T1000 (cell line): ENCODE measurements around the gene FUT8.
"Not testable (repeated sequence)": the region's sequence is repeated elsewhere in the genome, so short reads cannot be mapped to it uniquely, and the experiment has no call there.

Experiments
- DNase-seq: peaks from one replicate; lab custom pipeline; 2025; ENCODE audit warnings: mixed read lengths; lab: John Stamatoyannopoulos, UW

Gene FUT8

DNA sequence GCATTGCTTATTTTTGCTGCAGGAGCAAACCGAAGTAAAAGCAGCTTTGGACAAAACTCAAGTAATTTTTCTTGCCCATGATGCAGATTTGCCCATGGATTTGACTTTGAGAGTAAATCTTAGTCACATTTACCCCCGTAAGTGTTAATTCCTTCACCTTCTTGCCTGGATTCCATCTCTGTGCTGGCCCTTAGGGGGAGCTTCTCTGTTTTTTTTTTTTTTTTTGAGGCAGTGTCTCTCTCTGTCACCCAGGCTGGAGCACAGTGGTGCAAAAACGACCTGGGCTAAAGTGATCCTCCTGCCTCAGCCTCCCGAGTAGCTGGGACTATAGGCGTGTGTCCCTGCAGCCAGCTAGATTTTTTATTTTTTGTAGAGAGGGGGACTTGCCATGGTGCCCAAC is 210.2 kb downstream of the FUT8 start:
- DNase-seq, result no peak

DNA sequence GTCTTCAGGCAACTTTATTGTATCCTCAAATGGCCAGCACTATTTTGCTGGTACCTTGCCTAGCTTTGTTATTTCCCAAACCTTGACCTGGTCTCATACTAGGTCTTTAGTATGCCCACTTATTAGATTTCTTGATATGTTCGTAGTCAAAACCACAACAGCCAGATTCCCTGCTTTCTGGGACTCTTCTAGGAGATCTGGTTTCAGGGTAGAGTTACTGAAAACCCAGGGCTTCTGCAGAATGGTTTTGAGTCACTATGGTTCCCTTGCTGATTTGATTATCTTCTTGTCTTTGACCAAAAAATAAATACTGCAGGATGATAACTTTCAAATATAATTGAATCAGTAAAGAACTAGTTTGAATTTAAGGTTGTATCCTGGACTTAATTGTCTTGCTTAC is 211.2 kb downstream of the FUT8 start:
- DNase-seq, result no peak

DNA sequence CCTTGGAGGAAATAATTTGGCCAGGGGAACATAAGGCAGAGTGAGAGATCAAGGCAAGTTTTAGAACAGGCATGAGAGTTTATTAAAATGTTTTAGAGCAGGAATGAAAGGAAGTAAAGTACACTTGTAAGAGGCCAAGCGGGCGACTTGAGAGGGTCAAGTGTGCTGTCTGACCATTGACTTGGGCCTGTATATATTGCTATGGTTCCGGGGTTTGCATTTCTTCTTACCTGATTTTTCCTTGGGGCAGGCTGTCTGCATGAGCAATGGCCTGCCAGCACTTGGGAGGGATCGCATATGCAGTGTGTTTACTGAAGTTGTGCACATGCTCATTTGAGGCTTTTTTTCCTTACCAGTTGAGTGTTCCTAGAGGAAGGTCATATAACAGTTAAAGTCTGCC is 214.8 kb downstream of the FUT8 start:
- no peak for DNase-seq

DNA sequence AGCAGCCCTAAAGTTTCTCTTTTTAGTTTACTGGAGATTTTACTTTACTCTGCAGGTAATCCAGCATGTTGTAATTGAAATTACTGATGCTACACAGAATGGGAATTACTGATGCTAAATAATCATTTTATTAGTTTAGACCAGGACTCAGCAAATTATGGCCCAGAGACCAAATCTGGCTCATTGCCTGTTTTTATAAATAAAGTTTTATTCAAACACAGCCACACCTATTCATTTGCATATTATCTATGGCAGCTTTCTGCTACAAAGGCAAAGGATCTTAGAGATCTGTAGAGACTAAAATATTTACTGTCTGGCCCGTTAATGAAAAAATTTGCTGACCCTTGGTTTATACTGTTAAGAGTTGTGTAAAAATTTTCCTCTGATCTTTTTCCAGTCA is 216.1 kb downstream of the FUT8 start:
- no peak for DNase-seq

DNA sequence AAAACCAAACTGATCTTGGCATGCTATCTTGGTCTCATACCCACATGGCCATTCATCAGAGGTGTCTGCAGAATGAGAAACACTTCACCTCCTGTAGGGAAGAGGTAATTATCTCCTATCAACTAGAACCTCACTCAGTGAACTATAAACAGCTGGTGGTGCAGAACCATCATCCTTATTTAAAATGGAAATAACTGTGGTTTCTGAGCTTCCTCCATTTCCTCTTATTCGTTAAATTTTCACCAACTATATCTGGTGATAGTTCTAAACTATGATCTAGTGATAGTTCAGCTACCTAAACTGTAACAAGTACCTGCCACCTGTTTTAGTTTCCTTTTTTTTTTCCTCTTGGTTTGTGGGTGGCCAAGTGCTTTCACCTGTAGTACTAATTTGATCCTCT is 218.5 kb downstream of the FUT8 start:
- no peak for DNase-seq

DNA sequence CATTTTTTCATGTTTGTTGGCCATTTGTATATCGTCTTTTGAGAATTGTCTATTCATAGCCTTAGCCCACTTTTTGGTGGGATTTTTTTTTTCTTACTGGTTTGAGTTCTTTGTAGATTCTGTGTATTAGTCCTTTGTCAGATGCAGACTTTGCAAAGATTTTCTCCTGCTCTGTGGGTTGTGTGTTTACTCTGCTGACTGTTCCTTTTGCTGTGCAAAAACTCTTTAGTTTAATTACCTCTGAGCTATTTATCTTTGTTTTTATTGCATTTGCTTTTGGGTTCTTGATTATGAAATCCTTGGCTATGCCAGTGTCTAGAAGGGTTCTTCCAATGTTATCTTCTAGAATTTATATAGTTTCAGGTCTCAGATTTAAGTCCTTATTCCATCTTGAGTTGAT is 220.0 kb downstream of the FUT8 start:
- DNase-seq, result no peak

DNA sequence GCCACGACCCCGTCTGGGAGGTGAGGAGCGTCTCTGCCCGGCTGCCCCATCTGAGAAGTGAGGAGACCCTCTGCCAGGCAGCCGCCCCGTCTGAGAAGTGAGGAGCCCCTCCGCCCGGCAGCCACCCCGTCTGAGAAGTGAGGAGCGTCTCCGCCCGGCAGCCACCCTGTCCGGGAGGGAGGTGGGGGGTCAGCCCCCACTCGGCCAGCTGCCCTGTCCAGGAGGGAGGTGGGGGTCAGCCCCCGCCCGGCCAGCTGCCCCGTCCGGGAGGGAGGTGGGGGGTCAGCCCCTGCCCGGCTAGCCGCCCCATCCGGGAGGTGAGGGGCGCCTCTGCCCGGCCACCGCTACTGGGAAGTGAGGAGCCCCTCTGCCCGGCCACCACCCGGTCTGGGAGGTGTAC is 221.1 kb downstream of the FUT8 start:
- DNase-seq, result not testable (repeated sequence)

DNA sequence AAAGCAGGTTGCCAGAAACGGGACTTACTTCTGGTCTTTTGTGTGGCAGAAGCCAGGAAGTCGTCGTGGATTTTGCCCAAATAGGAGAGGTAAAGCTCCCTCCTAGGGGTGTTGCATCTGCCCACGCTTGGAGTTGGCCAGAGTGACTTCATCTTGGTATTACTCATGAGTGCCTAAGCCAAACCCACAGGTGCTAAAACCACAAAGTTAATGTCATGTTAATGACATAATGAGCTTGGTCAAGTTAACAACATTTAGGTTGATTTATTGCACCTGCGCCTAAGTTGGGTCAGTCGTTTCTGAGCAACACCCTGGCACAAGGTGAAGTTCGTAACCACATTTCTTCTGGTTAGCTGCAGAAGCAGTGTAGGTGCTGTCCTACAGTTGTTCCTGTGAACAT is 225.2 kb downstream of the FUT8 start:
- DNase-seq, result no peak

DNA sequence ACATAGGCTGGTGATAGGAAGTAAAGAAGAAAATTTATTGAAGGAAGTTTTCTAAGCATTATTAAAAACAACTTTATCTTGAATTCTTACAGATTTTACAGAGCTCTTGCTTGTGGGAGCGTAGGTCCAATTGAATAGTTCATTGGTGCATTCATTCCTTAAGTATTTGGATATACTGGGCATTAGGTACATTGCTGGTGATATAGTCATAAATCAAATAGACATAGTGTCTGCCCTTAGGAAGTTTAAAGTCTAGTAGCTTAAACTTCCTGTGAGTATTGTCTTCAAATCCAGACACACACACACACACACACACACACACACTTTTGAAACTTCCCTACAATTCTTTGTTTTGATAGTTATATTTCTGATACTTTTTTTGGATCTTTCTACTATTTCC is 226.7 kb downstream of the FUT8 start:
- DNase-seq, result no peak

DNA sequence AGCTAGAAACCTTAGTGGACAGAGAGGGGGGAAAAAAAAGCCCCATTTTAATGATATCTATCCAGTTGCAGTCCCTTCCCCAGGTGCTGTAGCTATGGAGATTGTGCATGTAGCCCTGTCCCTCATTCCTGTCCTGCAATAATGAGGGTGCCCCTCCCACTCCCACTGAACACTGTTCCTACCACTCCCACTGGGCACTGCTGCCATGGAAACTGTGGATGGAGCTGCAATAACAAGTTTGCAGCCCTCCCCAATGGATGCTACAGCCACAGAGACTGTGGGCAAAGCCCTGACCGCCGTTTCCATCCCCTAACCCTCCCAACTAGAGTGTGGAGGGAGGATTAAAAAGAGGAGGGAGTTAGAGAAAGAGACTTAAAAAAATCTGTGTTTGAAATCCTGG is 238.3 kb downstream of the FUT8 start:
- DNase-seq, result no peak

DNA sequence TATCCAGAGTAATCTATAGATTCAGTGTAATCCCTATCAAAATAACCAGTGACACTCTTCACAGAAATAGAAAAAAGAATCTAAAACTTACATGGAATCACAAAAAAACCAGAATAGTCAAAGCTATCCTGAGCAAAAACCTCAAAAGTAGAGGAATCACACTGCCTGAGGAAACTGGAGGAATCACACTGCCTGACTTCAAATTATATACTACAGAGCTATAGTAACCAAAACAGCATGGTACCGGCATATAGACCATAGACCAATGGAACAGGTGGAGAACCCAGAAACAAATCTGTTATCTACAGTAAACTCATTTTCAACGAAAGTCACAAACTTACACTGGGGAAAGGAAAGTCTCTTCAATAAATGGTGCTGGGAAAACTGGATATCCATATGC is 244.0 kb downstream of the FUT8 start:
- DNase-seq, result no peak

DNA sequence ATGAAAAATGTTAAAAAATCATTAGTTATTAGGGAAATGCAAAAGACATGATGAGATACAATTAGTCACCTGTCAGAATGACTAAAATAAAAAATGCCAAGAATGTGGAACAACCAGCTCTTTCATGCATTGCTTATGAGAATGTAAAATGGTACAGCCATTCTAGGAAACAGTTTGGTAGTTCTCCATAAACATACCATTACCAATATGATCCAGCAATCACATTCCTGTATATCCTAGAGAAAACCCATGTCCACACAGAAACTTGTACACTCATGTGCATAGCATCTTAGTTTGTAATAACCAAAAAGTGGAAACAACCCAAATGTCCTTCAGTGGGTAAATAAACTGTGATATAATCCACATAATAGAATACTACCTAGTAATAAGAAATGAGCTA is 245.7 kb downstream of the FUT8 start:
- DNase-seq, result no peak

DNA sequence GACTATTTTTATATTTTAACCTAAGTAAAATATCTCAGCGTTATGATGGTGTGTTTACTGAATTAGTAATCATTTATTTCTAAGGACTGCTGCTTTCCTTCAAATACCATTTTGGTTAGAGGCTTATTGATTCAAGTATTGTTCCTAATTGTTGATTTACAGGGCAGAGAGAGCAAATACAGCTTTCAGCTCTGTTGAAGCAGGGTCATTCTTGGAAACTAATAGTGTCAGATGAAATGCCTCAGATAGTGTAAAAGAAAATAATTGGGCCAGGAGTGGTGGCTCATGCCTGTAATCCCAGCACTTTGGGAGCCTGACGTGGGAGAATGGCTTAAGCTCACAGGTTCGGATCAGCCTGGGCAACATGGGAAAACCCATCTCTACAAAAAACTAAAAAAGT is 249.3 kb downstream of the FUT8 start:
- DNase-seq, result no peak

DNA sequence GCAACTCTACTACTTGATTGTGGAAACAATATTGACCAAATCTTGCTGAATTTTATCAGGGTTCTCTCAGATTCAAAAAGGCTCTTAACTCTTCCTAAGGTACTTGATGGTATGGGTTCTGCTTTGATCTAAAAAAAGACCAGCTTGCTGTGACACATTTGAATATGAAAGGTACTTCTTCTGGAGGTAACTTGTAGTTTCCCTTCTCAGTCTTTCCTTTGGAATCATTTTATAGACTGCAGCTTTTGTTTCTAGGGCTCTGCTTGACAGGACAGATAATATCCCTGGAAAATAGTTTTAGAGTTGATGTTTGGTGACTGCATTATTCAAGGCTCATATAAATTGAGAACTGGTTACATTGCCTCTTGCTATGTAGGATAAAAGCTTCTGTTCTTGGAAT is 251.9 kb downstream of the FUT8 start:
- DNase-seq, result no peak

DNA sequence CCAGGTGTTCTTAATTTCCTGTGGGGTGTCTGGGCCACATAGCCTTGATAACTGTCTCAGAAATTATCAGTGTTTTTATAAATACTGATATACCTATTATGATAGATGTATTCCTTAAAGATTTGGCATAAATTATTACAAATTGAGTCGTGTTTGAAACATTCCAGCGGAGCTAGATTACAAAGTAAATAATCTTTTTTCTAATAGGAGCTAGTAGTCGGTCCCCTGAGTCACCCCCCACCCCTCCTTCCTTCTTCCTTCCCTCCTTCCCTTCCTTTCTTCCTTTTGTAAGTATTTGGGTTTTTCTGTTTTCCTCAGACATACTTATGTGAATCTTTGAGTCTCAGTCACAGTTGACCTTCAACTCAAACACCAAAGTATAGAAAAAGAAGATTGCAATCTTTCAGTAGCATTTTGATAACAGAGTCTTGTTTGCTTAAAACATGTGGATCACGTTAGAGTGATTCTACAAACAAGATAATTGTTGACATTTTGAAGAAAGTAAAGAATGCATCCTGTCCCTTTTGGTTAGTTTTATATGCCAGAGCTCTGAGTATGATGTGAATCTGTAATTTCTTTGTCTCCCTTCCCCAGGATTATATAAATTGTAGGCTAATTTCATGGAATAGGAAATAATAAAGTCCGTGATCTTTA is 264.0 kb downstream of the FUT8 start:
- DNase-seq, result no peak

DNA sequence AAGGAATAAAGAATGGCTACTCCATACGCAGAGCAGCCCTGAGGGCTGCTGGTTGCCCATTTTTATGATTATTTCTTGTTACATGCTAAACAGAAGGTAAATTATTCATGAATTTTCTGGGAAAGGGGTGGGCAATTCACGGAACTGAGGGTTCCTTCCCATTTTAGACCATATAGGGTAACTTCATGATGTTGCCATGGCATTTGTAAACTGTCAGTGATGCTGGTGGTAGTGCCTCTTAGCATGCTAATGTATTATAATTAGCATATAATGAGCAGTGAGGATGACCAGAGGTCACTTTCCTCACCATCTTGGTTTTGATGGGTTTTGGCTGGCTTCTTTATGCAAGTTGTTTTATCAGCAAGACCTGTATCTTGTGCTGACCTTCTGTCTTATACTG is 273.0 kb downstream of the FUT8 start:
- DNase-seq, result no peak

DNA sequence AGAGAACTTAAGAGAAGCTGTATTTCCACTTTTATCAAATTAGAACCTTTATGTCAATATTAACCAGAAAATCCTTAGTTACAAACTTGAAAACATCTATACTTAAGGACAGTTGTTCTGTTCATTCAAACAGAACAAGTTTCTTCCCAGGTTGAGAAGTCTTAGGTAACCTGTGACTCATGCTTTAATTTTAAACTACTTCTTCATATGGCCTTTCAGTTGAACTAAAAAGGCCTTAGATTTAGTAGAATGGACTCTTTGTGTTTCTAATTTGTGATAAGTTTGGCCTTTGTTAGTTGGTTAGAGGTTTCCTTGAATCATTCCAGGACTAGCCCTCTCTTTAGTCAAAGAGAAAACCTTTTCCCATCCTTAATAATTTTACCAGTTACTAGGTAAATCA is 274.2 kb downstream of the FUT8 start:
- DNase-seq, result no peak

DNA sequence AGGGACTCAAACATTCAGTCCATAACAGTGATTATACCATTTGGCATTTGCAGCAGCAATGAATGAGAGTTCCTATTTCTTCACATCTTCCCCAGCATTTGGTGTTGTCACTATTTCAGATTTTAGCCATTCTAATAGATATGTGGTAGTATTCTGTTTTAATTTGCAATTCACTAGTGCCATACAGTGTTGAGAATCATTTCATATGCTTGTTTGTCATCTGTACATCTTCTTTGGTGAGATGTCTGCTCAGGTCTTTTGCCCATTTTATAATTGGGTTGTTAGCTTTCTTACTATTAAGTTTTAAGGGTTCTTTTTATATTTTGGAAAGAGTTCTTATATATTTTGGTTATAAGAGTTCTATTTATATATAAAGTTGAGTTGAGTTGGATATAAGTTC is 276.5 kb downstream of the FUT8 start:
- no peak for DNase-seq

DNA sequence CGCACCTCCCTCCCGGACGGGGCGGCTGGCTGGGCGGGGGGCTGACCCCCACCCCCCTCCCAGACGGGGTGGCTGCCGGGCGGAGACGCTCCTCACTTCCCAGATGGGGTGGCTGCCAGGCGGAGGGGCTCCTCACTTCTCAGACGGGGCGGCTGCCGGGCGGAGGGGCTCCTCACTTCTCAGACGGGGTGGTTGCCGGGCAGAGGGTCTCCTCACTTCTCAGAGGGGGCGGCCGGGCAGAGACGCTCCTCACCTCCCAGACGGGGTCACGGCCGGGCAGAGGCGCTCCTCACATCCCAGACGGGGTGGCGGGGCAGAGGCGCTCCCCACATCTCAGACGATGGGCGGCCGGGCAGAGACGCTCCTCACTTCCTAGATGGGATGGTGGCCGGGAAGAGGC is 280.0 kb downstream of the FUT8 start:
- not testable (repeated sequence) for DNase-seq

DNA sequence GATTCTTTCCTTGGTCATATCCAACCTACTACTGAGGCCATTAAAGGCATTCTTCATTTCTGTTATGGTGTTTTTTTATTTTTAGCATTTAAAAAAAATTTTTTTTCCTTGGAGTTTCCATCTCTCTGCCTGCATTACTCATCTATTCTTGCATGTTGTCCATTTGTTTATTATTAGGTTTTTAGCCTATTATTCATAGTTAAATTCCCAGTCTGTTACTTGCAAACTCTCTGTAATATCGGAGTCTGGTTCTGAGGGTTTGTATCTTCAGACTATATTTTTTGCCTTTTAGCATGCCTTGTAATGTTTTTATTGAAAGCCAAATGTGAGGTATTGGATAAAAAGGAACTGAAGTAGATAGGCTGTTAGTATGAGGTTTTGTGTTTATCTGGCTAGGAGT is 284.3 kb downstream of the FUT8 start:
- no peak for DNase-seq

DNA sequence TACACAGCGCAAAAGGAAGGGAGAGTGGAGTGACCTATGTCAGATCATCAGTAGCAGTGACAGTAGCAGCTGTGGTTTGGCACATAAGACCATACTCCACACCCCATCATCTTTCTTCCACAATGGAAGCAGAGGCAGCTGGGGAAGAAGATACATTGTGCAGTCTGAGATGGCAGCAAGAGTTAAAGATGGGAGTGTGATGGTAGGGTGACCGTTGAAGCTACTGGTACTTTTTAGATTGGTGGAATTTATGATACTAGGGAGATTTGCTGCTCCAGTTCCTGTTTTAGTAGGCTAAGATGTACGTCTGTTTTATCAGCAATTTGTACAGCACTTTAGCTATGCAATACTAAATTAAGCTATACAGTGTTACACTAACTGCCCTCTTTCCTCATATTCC is 291.0 kb downstream of the FUT8 start:
- no peak for DNase-seq

DNA sequence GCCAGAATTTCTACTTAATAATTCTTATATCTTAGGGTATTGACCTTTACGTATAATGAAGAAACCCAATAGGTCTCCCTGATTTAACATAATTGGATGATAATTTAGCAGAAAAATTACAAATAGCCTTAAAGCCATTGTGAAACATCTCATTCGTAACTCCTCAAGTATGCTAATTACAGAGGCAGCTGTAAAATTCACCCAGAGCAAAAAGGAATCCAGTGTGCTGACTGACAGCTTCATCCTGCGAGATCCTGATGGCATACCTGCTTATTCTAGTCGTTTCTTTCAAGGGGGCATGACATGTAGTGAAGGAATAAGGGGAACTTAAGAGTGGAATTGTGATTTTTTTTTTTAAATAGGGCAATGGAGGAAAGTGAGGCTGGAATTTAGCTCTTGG is 291.5 kb downstream of the FUT8 start:
- no peak for DNase-seq

DNA sequence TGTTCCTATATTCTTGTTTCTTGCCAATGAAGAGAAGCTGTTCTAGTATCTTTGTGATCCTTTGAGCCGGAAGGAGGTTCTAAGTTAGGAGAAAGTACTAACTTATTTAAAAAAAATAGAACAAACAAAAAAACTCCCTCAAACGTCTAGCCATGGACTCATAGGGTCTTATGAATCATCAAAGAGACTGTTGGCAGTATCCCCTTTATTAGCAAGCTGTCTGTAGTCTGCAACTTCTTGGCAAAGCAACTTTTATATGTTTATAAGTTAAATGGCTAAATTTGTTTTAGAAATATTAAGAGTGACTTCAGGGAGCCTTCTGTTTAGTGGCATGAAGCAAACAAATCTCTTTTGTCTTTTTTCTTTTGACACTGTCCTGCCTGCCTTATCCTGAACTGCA is 291.9 kb downstream of the FUT8 start:
- no peak for DNase-seq

DNA sequence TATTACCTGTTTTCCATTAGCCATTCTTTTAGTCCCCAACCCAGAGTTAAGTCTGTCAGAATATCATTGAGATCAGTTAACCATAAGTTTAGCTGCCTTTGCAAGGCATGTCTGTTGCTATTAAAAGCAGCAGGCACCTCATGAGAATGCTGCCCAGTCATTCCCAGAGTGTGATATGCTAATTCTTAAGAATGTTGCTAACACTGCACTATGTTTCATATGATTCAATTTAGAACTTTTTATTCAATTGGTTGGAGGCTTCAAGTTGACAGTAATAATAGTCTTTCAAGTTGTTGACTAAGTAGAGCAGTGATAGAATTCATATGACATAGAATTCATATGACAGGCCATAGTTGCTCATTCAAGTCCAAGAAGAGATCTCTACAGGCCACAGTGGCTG is 292.3 kb downstream of the FUT8 start:
- no peak for DNase-seq

DNA sequence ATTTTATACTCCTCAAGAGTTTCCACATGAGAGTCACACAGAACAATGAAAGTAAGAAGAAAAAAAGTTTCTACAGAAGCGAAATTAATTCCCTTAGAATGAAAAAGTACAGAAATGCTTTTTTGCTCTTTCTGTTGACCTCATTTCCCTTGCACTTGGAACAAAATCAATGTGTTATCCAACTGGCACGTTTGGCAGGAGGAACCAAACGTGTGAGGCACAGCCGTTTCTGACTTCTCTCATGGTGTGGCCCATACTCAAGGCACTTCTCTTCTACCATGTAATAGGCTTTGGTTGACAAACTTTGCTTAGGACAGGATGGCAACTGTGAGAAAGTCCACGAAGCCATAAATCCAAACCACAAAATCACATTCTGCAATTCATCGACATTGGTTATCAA is 297.0 kb downstream of the FUT8 start:
- DNase-seq, result no peak
